K562 (cell line): Measurements from ENCODE around the gene EEPD1. TPM values are rescaled to one million over a fixed set of nuclear protein-coding genes. Genes with fewer than 3 reads are reported as not detected.

Source experiments
- ATAC-seq: fragments of 200-7000 bp; cut with Tn5 transposase; 3 replicates; pipeline ENCODE4 v1.9.1; 2020; ENCODE audit warnings: moderate library complexity
- BruUV-seq: library from RNA; stranded (reverse); fragments of 400-500 nt; replicated peaks from 2 replicates; lab custom pipeline; 2021; lab: Mats Ljungman, UMichigan
- CTCF ChIA-PET: fragments of 300-600 bp; formaldehyde crosslinking; extraction: SDS; loops from one replicate; lab custom pipeline; 2021; ENCODE audit warnings: low intra/inter-chr PET ratio; lab: Yijun Ruan, JAX
- POLR2A ChIA-PET: fragments of 300-600, 350-650 bp; sonication (Branson Sonifier 250); formaldehyde crosslinking; extraction: SDS; loops from one replicate; lab custom pipeline; 2021; ENCODE audit warnings: antibody characterized with exemption, inconsistent platforms; lab: Yijun Ruan, JAX
- DNase-seq, 4 experiments: peaks; one replicate each; pipeline versions ENCODE4 v3.0.0 to v3.0.0-alpha.2; 2011 to 2018; ENCODE audit warnings: low spot score in 3 of 4, mixed read lengths in 3 of 4; ENCODE audit errors: extremely low read depth in 1 of 4
- FAIRE-seq: peaks from 2 replicates; lab custom pipeline; 2011; peaks lifted over from hg19 to GRCh38; lab: Jason Lieb, UNC
- H2AFZ ChIP-seq: 2 replicates; pipeline ENCODE4 v1.6.0; 2011; ENCODE audit warnings: low read depth, low read length, control low read depth, inconsistent platforms
- H3K27ac ChIP-seq: fragments of 200-600 bp; 3 replicates; pipeline ENCODE4 v1.8.0; 2011; ENCODE audit warnings: low read depth, mild to moderate bottlenecking, control low read depth, inconsistent platforms, low read length, moderate library complexity, mixed read lengths; ENCODE audit errors: extremely low read depth
- H3K27me3 ChIP-seq, 2 experiments: fragments of 300-600 bp in 1 of 2; 2 replicates in 1 of 2; 3 replicates in 1 of 2; pipeline versions ENCODE4 v1.6.0 to v1.8.0; 2011; ENCODE audit warnings: inconsistent platforms in 2 of 2, low read length in 2 of 2, mild to moderate bottlenecking in 1 of 2, mixed read lengths in 1 of 2, moderate library complexity in 1 of 2; ENCODE audit not compliant: control insufficient read depth in 2 of 2, insufficient read depth in 2 of 2
- H3K36me3 ChIP-seq: fragments of 300-600 bp; 3 replicates; pipeline ENCODE4 v1.8.0; 2011; ENCODE audit warnings: mild to moderate bottlenecking, low read length, inconsistent platforms; ENCODE audit not compliant: control insufficient read depth, insufficient read depth
- H3K4me1 ChIP-seq, 2 experiments: fragments of 200-600 bp in 1 of 2; replicated peaks in 1 of 2; 2 replicates in 1 of 2; 3 replicates in 1 of 2; pipeline versions ENCODE4 v1.5.1 to v1.8.0; 2011; ENCODE audit warnings: inconsistent platforms in 2 of 2, low read length in 2 of 2, mild to moderate bottlenecking in 1 of 2, mixed read lengths in 1 of 2, moderate library complexity in 1 of 2; ENCODE audit not compliant: control insufficient read depth in 2 of 2, insufficient read depth in 2 of 2
- H3K4me2 ChIP-seq: 2 replicates; pipeline ENCODE4 v1.6.1; 2011; ENCODE audit warnings: low read length, control low read depth, inconsistent platforms, mixed read lengths; ENCODE audit not compliant: insufficient read depth
- H3K4me3 ChIP-seq: fragments of 200-600 bp; sonication (generic), shearing (Covaris generic); 2 replicates; pipeline ENCODE4 v1.5.1; 2016; ENCODE audit warnings: control low read depth, inconsistent platforms
- H3K79me2 ChIP-seq: fragments of 200-600 bp; 3 replicates; pipeline ENCODE4 v1.8.0; 2011; ENCODE audit warnings: low read length, inconsistent platforms; ENCODE audit not compliant: control insufficient read depth, insufficient read depth
- H3K9ac ChIP-seq, 2 experiments: 2 replicates each; pipeline versions ENCODE4 v1.6.0 to v1.6.1; 2011; ENCODE audit warnings: low read depth in 2 of 2, low read length in 2 of 2, control low read depth in 1 of 2, inconsistent platforms in 1 of 2, mild to moderate bottlenecking in 1 of 2, mixed read lengths in 1 of 2; ENCODE audit not compliant: insufficient read depth in 1 of 2
- H3K9me1 ChIP-seq: one replicate; pipeline ENCODE4 v1.6.0; 2011; ENCODE audit warnings: inconsistent platforms, mild to moderate bottlenecking, low read length, moderate library complexity; ENCODE audit not compliant: control insufficient read depth, insufficient read depth
- H3K9me3 ChIP-seq: replicated peaks from 2 replicates; pipeline ENCODE4 v1.5.1; 2011; ENCODE audit warnings: low read depth, low read length, inconsistent platforms; ENCODE audit not compliant: control insufficient read depth, insufficient read depth
- H4K20me1 ChIP-seq: replicated peaks from 2 replicates; pipeline ENCODE4 v1.6.1; 2011; ENCODE audit warnings: low read length, inconsistent platforms, mixed read lengths; ENCODE audit not compliant: control insufficient read depth, insufficient read depth
- ELF1 ChIP-seq: fragments of 200-800 bp; sonication (Bioruptor generic); IDR thresholded peaks from 2 replicates; pipeline ENCODE4 v1.6.1; 2016; ENCODE audit warnings: missing genetic modification characterization, missing compliant biosample characterization
- KDM5B ChIP-seq: fragments of 200-600 bp; sonication (generic); IDR thresholded peaks from 2 replicates; pipeline ENCODE4 v1.6.1; 2012; ENCODE audit warnings: low read depth, mild to moderate bottlenecking, moderate library complexity, low read length, control low read depth, inconsistent platforms; ENCODE audit not compliant: insufficient replicate concordance
- NR2C1 ChIP-seq, 2 experiments: fragments of 450-650 bp; IDR thresholded peaks; 2 replicates each; pipeline ENCODE4 v1.6.1; 2017; ENCODE audit warnings: mild to moderate bottlenecking in 2 of 2, antibody characterized with exemption in 1 of 2, inconsistent platforms in 1 of 2, missing compliant biosample characterization in 1 of 2, missing genetic modification characterization in 1 of 2
- NR2C2 ChIP-seq, 2 experiments: fragments of 200-800 bp in 1 of 2; sonication (Bioruptor generic) in 1 of 2; sonication (generic) in 1 of 2; formaldehyde crosslinking in 1 of 2; IDR thresholded peaks; 2 replicates each; pipeline versions ENCODE4 v1.6.1 to v1.8.0; 2016 to 2022; ENCODE audit warnings: mild to moderate bottlenecking in 1 of 2, missing compliant biosample characterization in 1 of 2, missing genetic modification characterization in 1 of 2, missing genetic modification reagents in 1 of 2
- TOE1 ChIP-seq, 2 experiments: fragments of 450-650 bp in 1 of 2; sonication (generic) in 1 of 2; formaldehyde crosslinking in 1 of 2; IDR thresholded peaks; 2 replicates each; pipeline versions ENCODE4 v1.7.1 to v1.8.0; 2016 to 2022; ENCODE audit warnings: borderline replicate concordance in 2 of 2, mild to moderate bottlenecking in 2 of 2, antibody characterized with exemption in 1 of 2, inconsistent platforms in 1 of 2, low read depth in 1 of 2, missing genetic modification reagents in 1 of 2, moderate library complexity in 1 of 2
- ZBTB11 ChIP-seq, 3 experiments: fragments of 200-800 bp in 1 of 3; fragments of 250-450 bp in 1 of 3; fragments of 450-650 bp in 1 of 3; sonication (Bioruptor Pico) in 1 of 3; sonication (Bioruptor generic) in 1 of 3; formaldehyde crosslinking in 1 of 3; IDR thresholded peaks; 2 replicates each; pipeline versions ENCODE4 v1.6.1 to v1.8.0; 2016 to 2022; ENCODE audit warnings: mild to moderate bottlenecking in 2 of 3, missing genetic modification characterization in 2 of 3, missing compliant biosample characterization in 1 of 3, moderate library complexity in 1 of 3
- WGBS: fragments of 100-300 bp; shearing (Covaris generic); methylation state at CpG from one replicate; pipeline ENCODE4 v1.1.6; 2016; ENCODE audit warnings: low coverage, mixed read lengths; ENCODE audit not compliant: insufficient coverage; ENCODE audit errors: missing lambda C conversion rate; 5-methylcytosine and 5-hydroxymethylcytosine counted together
- in situ Hi-C: fragments of 300-500 bp; cut with MboI; formaldehyde crosslinking; loops from 4 replicates; pipeline ENCODE4 v1.15.0; 2018; ENCODE audit warnings: inconsistent platforms, mixed read lengths
- intact Hi-C: fragments of 100-400 bp; cut with micrococcal nuclease; formaldehyde crosslinking; loops from 2 replicates; pipeline ENCODE4 v1.14.2; 2022
- polyA plus RNA-seq, 8 experiments: library from polyadenylated mRNA; depleted of rRNA in 4 of 8; stranded (reverse) in 5 of 8; unstranded in 3 of 8; fragments of >200 nt; fragmentation: Nextera tagmentation in 2 of 8; fragmentation: Illumina TruSeq in 1 of 8; extraction: Ambion mirVana in 2 of 8; extraction: Trizol in 1 of 8; gene quantifications; 2 replicates each; pipeline versions ENCODE4 v1.2.1 to v1.2.3, GENCODE V29; 2011 to 2014; ENCODE audit warnings: inconsistent platforms in 1 of 8, missing spikeins in 1 of 8
- total RNA-seq, 7 experiments: library from RNA; depleted of rRNA in 6 of 7; stranded (reverse); fragments of >200 nt in 6 of 7; fragmentation: Illumina TruSeq in 2 of 7; extraction: Trizol in 2 of 7; gene quantifications; 2 replicates each; pipeline versions ENCODE4 v1.2.1 to v1.2.3, GENCODE V29; 2011 to 2021; ENCODE audit warnings: low replicate concordance in 1 of 7
- TF ChIP-seq, protein P1 (sequence below): fragments of 450-650 bp; IDR thresholded peaks from 2 replicates; pipeline ENCODE4 v1.6.1; 2016; ENCODE audit warnings: mild to moderate bottlenecking

EEPD1 gene
- total and polyA plus RNA-seq, 9 of the 15 experiments (the other 6 are each of a cell fraction or from before 2014, with no cell fraction given) = 0.01 to 1.5 (median 0.74) TPM; not detected in 1

- Histone ChIP-seq H3K4me2 (no peak overlapping the region), H2AFZ (peak overlapping the region; percentile 51), H3K9ac (no peak overlapping the region), H4K20me1 (no peaks in the 10 kb centered on the region), H3K27ac (no peak overlapping the region), H3K36me3 (no peaks in the 10 kb centered on the region), H3K79me2 (no peaks in the 10 kb centered on the region), H3K9me3 (no peaks in the 10 kb centered on the region)
- BruUV-seq = no TSS peak
- ATAC-seq (no peak), DNase-seq (no peak), FAIRE-seq (no peak)
- POLR2A ChIA-PET = interaction anchor here (0.7 kb wide), 1 partner anchor 1331 kb away, joined by 3 read pairs; no protein-coding TSS in a partner anchor
- TF ChIP-seq KDM5B (no peak), NR2C2 (CRISPR knock-in tag; IDR thresholded peaks at IDR 0.05) (no peak), NR2C2 (tag; IDR thresholded peaks at IDR 0.05) (peak; percentile 61), NR2C1 (IDR thresholded peaks at IDR 0.05) (peak; percentile 73), NR2C1 (tag; IDR thresholded peaks at IDR 0.05) (peak; percentile 55), ELF1 (tag) (no peak), TOE1 (IDR thresholded peaks at IDR 0.05; ENCODE audit: borderline replicate concordance) (no peak), TOE1 (CRISPR knock-in tag; IDR thresholded peaks at IDR 0.05; ENCODE audit: borderline replicate concordance, low read depth) (no peak), ZBTB11 (CRISPR knock-in tag; IDR thresholded peaks at IDR 0.05) (no peak)
- TF ChIP-seq, protein P1, sequence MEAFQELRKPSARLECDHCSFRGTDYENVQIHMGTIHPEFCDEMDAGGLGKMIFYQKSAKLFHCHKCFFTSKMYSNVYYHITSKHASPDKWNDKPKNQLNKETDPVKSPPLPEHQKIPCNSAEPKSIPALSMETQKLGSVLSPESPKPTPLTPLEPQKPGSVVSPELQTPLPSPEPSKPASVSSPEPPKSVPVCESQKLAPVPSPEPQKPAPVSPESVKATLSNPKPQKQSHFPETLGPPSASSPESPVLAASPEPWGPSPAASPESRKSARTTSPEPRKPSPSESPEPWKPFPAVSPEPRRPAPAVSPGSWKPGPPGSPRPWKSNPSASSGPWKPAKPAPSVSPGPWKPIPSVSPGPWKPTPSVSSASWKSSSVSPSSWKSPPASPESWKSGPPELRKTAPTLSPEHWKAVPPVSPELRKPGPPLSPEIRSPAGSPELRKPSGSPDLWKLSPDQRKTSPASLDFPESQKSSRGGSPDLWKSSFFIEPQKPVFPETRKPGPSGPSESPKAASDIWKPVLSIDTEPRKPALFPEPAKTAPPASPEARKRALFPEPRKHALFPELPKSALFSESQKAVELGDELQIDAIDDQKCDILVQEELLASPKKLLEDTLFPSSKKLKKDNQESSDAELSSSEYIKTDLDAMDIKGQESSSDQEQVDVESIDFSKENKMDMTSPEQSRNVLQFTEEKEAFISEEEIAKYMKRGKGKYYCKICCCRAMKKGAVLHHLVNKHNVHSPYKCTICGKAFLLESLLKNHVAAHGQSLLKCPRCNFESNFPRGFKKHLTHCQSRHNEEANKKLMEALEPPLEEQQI = no peak
- TF ChIP-seq, all 486 proteins: peak for 2
- peaks cover 6 to 41% of the 10 kb centered on the region in 2 experiments; a peak in 3 of 5 replicates for H3K27me3 ChIP-seq
- no peak overlapping the region for H3K4me3 ChIP-seq
- intact Hi-C loops (no loop called here), in situ Hi-C loops (no loop called here)
- peaks cover 0 to 8% of the 10 kb centered on the region in 2 experiments; a peak in 2 of 5 replicates for H3K4me1 ChIP-seq
- CTCF ChIA-PET = no interaction called here
- H3K9me1 ChIP-seq = no peaks in the 10 kb centered on the region
- 19% methylated on average over 9 of the region's 9 CpGs for WGBS
Observed at GRCh38 chr7:36309301-36309700, 156.2 kb downstream of the EEPD1 start.
